Measurements from ENCODE around the gene FDXR.

FDXR gene

GRCh38 chr17:74815067-74815466, 57.7 kb downstream of the FDXR start:
- peaks cover 4% of the 10 kb centered on the region for H3K36me3 ChIP-seq (ENCODE audit: control insufficient read depth, insufficient read depth, low read length)
- no peak for TF ChIP-seq CTCF (IDR thresholded peaks at IDR 0.05; ENCODE audit: insufficient read depth, low read length, poor library complexity, severe bottlenecking)
- DNase-seq (ENCODE audit: extremely low read depth, insufficient read length) = no peak

DNA sequence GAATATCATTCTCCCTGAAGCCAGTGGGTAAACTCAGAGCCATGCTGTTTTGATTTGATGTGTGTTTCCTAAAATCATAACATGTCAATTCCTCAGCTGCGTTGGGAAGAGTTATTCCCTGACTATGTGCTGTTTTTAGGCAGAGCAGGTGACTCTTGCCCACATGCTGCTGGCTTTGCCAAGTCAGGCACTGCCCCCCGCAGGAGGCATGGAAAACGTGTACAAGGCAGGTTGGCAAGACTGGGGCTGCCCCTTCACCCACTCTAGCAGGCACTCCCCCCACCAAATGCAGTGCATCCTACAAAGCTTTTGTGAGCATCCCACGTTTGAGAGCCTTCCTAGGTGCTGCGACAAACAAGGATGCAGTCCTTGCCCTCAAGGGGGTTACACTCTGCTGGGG, 58.3 kb downstream of the FDXR start:
- DNase-seq (ENCODE audit: extremely low read depth, insufficient read length) = no peak
- Histone ChIP-seq H3K27me3 (replicated peaks; ENCODE audit: control insufficient read depth, insufficient read depth, low read length) (no peaks in the 10 kb centered on the region), H3K36me3 (ENCODE audit: control insufficient read depth, insufficient read depth, low read length) (peaks cover 2% of the 10 kb centered on the region), H3K4me3 (replicated peaks; ENCODE audit: low read depth, low read length) (no peak overlapping the region)
- peak; percentile 25 for TF ChIP-seq CTCF (IDR thresholded peaks at IDR 0.05; ENCODE audit: insufficient read depth, low read length, poor library complexity, severe bottlenecking)

More at GRCh38 chr17:74815067-74815466, 57.7 kb downstream of the FDXR start:
- Histone ChIP-seq H3K4me3 (replicated peaks; ENCODE audit: low read depth, low read length) (no peak overlapping the region), H3K27me3 (replicated peaks; ENCODE audit: control insufficient read depth, insufficient read depth, low read length) (no peaks in the 10 kb centered on the region)

All from GM06990 (cell line).